Measurements from ENCODE around the gene SUMO1.

The SUMO1 gene

DNA sequence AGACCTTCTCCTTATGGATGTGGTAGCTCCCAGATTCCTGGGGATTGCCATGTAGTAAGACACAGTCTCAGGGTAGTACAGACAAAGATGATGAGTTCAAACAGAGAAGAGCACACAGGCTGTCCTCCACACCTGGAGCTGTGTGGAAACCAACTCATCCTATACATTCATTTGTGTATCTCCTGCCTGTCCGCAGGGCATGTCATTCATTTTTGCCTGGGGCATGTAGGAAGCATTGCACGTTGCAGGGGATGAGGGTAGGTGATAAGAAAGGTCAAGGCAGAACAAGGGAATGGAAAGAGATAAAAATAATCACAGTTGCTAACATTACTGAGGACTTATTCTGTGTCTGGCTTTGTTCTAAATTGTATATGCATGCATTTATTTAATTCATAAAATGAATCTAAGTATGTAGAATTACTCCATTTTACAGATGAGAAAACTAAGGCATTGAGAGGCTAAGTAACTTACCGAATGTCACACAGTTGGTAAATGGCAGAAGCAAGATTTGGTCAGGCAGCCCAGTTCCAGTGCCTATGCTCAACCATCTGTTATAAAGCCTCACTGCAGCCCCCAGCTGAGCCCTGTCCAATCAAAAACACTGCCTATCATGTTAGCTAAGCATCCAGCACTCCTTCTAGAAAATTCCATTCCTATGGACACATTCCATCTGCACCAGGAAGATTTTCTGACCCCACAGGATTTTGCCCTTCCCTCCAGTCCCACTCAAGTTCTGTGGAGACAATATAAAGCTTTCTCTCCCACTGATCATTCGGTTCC lies 81.0 kb downstream of the SUMO1 start:
- Histone ChIP-seq H3K9me3 (ENCODE audit: control insufficient read depth in 1 of 2, low read length in 2 of 2) (no peaks in the 10 kb centered on the region), H3K4me3 (ENCODE audit: low read depth in 1 of 2, low read length in 2 of 2) (no peak overlapping the region), H3K27me3 (ENCODE audit: control insufficient read depth in 1 of 2, insufficient read depth in 2 of 2, low read length in 2 of 2) (no peaks in the 10 kb centered on the region), H3K4me1 (ENCODE audit: control insufficient read depth in 1 of 2, insufficient read depth in 2 of 2, low read length in 2 of 2) (no peaks in the 10 kb centered on the region), H3K36me3 (ENCODE audit: control insufficient read depth in 1 of 2, insufficient read depth in 2 of 2, low read length in 2 of 2) (no peaks in the 10 kb centered on the region), H3K9ac (ENCODE audit: low read depth in 1 of 2, low read length in 2 of 2) (no peak overlapping the region), H3K27ac (ENCODE audit: low read depth, low read length) (no peak overlapping the region)

All from duodenal mucosa (tissue), 2 donors.